Psoas muscle (tissue), 8 donors: ENCODE data around the gene GRK3. TPM values are rescaled to one million over a fixed set of nuclear protein-coding genes. Genes with fewer than 3 reads are reported as not detected.

Experiments
- ATAC-seq, 4 donors: fragments of 200-7000 bp; cut with Tn5 transposase; one replicate each; pipeline ENCODE4 v1.9.1; 2020; ENCODE audit warnings: moderate library complexity in 3 of 4, mild to moderate bottlenecking in 2 of 4
- DNase-seq, 2 donors: peaks; one replicate each; pipeline ENCODE4 v3.0.0-alpha.2; 2020
- H3K27ac ChIP-seq: fragments of 200-600 bp; one replicate; pipeline ENCODE4 v1.8.0; 2022
- H3K27me3 ChIP-seq, 3 donors: fragments of 200-600 bp in 1 of 3; one replicate each; pipeline versions ENCODE4 v1.6.1 to v1.8.0; 2013 to 2022; ENCODE audit warnings: low read length in 2 of 3, mild to moderate bottlenecking in 2 of 3, moderate library complexity in 1 of 3; ENCODE audit not compliant: insufficient read depth in 3 of 3
- H3K36me3 ChIP-seq, 2 donors: fragments of 200-600 bp in 1 of 2; one replicate each; pipeline versions ENCODE4 v1.6.1 to v1.8.0; 2013 to 2022; ENCODE audit warnings: low read depth in 1 of 2, mild to moderate bottlenecking in 1 of 2, moderate library complexity in 1 of 2; ENCODE audit not compliant: insufficient read depth in 1 of 2
- H3K4me1 ChIP-seq: fragments of 200-600 bp; one replicate; pipeline ENCODE4 v1.8.0; 2022
- H3K4me3 ChIP-seq: fragments of 200-600 bp; one replicate; pipeline ENCODE4 v1.8.0; 2022; ENCODE audit warnings: mild to moderate bottlenecking
- H3K9me3 ChIP-seq: fragments of 200-600 bp; one replicate; pipeline ENCODE4 v1.8.0; 2022
- WGBS, 3 donors: extraction: QIAGEN DNeasy Blood & Tissue Kit; methylation state at CpG; one replicate each; pipeline versions ENCODE4 v1.1.6 to v1.1.7; 2013; 5-methylcytosine and 5-hydroxymethylcytosine counted together
- intact Hi-C, 2 donors: fragments of 100-400 bp; cut with DNase I; formaldehyde crosslinking; loops; one replicate each; pipeline versions ENCODE4 v1.11.0 to v1.14.2; 2022
- polyA plus RNA-seq, 3 donors: library from polyadenylated mRNA; stranded (reverse); fragments of 200-250 nt; gene quantifications; one replicate each; pipeline ENCODE4 v1.2.3, GENCODE V29; 2013
- total RNA-seq, 4 donors: library from RNA; stranded (reverse); fragmentation: NEBNext Ultra II Directional in 2 of 4; extraction: Animal tissue kit (Norgen Biotek cat#: 25700) in 2 of 4; gene quantifications; one replicate each; pipeline versions ENCODE4 v1.2.1 to v1.2.4, GENCODE V29; 2021 to 2023
- TF ChIP-seq, protein P1 (sequence below): fragments of 200-600 bp; IDR thresholded peaks from one replicate; pipeline ENCODE4 v1.8.0; 2022; ENCODE audit warnings: antibody characterized with exemption
- donor health status: healthy with polysubstance abuse.
- donor health status: DM: no; HTN: no; CAD: no; lungs with moderate emphysema.
- donor health status: Bipolar disorder and iron deficiency.
- donor health status: healthy.
- donor health status: DM: yes; HTN: yes; CAD: no.
- donor health status: DM: no; HTN: no; CAD: no.
- donor health status: DM: no; HTN: no; CAD: no.
- donor health status: DM: yes; HTN: yes; CAD: no.

The GRK3 gene
- total and polyA plus RNA-seq, 7 donors, result 0.17 to 2.0 (median 1.3) TPM

DNA sequence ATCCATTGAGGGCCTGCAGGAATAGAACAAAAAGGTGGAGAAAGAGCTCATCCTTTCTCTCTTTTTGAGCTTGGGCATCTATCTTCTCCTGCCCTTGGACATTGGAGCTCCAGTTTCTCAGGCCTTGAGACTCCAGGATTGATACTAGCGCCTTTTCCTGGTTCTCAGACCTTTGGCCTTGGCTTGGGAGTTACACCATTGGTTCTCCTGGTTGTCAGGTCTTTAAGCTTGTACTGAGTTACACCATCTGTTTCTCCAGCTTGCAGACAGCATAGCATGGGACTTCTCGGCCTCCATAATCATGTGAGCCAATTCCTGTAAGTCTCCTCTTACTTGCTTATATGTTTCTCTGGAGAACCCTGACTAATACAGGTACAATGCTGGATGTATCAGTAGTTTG is 72.6 kb downstream of the GRK3 start:
- TF ChIP-seq, protein P1, sequence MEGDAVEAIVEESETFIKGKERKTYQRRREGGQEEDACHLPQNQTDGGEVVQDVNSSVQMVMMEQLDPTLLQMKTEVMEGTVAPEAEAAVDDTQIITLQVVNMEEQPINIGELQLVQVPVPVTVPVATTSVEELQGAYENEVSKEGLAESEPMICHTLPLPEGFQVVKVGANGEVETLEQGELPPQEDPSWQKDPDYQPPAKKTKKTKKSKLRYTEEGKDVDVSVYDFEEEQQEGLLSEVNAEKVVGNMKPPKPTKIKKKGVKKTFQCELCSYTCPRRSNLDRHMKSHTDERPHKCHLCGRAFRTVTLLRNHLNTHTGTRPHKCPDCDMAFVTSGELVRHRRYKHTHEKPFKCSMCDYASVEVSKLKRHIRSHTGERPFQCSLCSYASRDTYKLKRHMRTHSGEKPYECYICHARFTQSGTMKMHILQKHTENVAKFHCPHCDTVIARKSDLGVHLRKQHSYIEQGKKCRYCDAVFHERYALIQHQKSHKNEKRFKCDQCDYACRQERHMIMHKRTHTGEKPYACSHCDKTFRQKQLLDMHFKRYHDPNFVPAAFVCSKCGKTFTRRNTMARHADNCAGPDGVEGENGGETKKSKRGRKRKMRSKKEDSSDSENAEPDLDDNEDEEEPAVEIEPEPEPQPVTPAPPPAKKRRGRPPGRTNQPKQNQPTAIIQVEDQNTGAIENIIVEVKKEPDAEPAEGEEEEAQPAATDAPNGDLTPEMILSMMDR, result no peak

DNA sequence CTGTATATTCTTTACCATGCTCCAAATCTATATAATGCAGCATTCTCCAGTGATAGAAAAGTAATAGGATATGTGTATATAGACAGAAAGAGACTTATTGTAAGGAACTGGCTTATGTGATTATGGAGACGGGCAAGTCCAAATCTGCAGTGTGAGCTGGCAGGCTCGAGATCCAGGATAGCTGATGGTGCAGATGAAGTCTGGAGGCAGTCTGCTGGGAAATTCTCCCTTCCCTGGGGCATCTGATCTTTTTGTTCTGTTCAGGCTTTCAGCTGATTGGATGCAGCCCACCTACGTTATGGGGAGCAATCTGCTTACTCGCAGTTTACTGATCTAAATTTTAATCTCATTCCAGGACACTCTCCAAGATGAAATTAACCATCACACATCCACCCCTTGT is 73.2 kb downstream of the GRK3 start:
- H3K36me3 ChIP-seq, result no peaks in the 10 kb centered on the region
- no peaks in the 10 kb centered on the region for H3K27me3 ChIP-seq
- DNase-seq (no peak), ATAC-seq (no peak)
- WGBS, 3 donors, result 88 to 93% (median 90%) methylated on average over 4 of the region's 4 CpGs
- H3K27ac ChIP-seq, result no peak overlapping the region
- intact Hi-C loops, result no loop called here
- H3K4me3 ChIP-seq, result no peak overlapping the region
- peaks cover 6% of the 10 kb centered on the region for H3K9me3 ChIP-seq
- TF ChIP-seq, protein P1, result no peak
- no peaks in the 10 kb centered on the region for H3K4me1 ChIP-seq

More for the DNA sequence above, 72.6 kb downstream of the GRK3 start:
- no peak for DNase-seq
- intact Hi-C loops, result no loop called here
- peaks cover 6% of the 10 kb centered on the region for H3K9me3 ChIP-seq
- H3K4me3 ChIP-seq, result no peak overlapping the region
- H3K36me3 ChIP-seq, result no peaks in the 10 kb centered on the region
- no peak overlapping the region for H3K27ac ChIP-seq
- no peak for ATAC-seq
- H3K4me1 ChIP-seq, result no peaks in the 10 kb centered on the region
- H3K27me3 ChIP-seq, result no peaks in the 10 kb centered on the region
- 64 to 94% (median 93%) methylated on average over 2 of the region's 2 CpGs for WGBS, 3 donors

DNA sequence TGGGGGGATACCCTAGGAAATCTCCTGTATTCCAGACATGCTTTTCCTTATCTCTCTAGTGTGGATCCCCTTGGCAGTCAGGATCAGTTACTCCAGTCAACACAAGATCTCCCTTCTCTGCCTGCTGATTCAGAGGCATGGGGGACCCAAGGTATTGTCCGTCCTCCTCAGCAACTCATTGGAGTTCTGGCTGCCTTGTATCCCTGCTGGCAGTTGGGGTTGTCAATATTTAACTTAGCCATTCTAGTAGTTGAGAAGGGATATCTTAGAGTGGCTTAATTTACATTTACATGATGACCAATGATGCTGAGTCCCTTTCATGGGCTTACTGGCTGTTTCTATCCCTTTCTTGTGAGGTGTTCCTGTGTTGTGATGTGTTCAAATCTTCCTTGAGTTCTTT is 74.2 kb downstream of the GRK3 start:
- H3K4me3 ChIP-seq, result no peak overlapping the region
- ATAC-seq, result no peak
- no peak overlapping the region for H3K27ac ChIP-seq
- DNase-seq, result no peak
- no peaks in the 10 kb centered on the region for H3K27me3 ChIP-seq
- H3K9me3 ChIP-seq, result peaks cover 6% of the 10 kb centered on the region
- 92 to 96% (median 95%) methylated on average over 1 of the region's 1 CpG for WGBS, 3 donors
- intact Hi-C loops, result no loop called here
- no peaks in the 10 kb centered on the region for H3K4me1 ChIP-seq
- TF ChIP-seq, protein P1, result no peak
- no peaks in the 10 kb centered on the region for H3K36me3 ChIP-seq

DNA sequence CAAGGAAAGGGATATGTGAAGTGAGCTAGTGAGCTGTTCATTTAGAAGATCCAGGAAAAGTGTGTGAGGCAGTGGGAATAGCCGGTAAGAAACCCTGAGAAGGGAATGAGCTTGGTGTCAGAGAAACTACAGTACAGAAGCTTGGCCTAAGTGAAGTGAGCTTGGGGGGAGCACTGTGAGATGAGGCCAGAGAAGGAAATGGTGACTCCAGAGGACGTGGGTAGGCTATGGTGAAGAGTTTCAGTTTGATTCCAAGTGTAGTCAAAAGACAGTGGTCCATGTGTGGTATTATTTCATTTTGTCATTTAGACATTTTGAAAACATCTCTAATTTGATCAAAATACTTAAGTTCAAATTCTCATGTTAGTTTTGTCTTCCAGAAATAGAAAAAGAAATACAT is 77.2 kb downstream of the GRK3 start:
- Histone ChIP-seq H3K9me3 (peaks cover 6% of the 10 kb centered on the region), H3K27me3 (no peaks in the 10 kb centered on the region), H3K4me3 (no peak overlapping the region), H3K36me3 (no peaks in the 10 kb centered on the region), H3K27ac (no peak overlapping the region), H3K4me1 (no peaks in the 10 kb centered on the region)
- intact Hi-C loops, result no loop called here
- WGBS, 3 donors, result 83 to 93% (median 92%) methylated on average over 2 of the region's 2 CpGs
- ATAC-seq (no peak), DNase-seq (no peak)
- TF ChIP-seq, protein P1, result no peak

DNA sequence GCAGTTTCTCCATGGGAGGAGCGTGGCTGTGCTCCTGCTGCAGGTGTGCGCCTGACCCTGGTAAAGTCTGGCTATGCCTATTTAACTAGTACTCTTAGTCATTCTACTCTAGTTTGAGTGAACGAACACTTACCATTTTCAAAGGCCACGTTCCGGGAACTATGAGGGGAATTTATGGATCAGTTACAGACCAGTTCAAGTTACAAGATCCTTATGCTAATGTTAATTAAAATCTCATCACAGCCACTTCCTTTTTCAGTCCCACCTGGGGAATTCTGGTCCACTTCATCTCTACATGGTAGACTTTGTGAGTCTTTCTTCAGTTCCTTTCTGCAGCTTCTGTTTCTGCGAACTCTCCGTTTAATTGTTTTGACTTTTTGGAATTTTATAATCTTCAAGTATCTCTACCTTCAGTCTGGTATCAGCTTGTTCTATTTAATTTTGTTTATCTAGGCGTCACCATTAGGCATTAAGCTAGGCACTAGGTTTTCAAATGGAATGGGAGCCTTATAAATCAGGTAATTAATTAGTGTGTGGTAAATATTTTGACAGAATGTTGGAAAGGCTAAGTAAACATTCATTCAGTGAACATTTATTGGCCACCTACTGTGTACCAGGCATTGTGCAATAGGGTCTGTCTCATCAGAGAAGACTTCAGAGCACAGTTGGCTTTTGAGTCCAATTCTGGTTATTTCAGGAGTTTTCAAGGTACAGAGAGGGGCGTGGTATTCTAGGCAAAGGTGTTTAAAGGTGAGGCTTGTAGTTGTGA is 78.9 kb downstream of the GRK3 start:
- intact Hi-C loops, result no loop called here
- H3K27ac ChIP-seq, result no peak overlapping the region
- H3K4me3 ChIP-seq, result no peak overlapping the region
- ATAC-seq (no peak), DNase-seq (no peak)
- H3K9me3 ChIP-seq, result peaks cover 6% of the 10 kb centered on the region
- no peaks in the 10 kb centered on the region for H3K36me3 ChIP-seq
- H3K27me3 ChIP-seq, result no peaks in the 10 kb centered on the region
- no peaks in the 10 kb centered on the region for H3K4me1 ChIP-seq
- TF ChIP-seq, protein P1, result no peak
- 79 to 84% (median 82%) methylated on average over 9 of the region's 9 CpGs for WGBS, 3 donors
